ENCODE measurements around the gene RNU5D-1.

GRCh38 chr1:44780583-44781121 lies 49.7 kb upstream of the RNU5D-1 start:
- TF ChIP-seq POLR2A (IDR thresholded peaks at IDR 0.05; ENCODE audit: low read depth, low read length): peak; percentile 58; the same call in 1 of the 2 replicates
- TF ChIP-seq POLR2AphosphoS5 (IDR thresholded peaks at IDR 0.05; ENCODE audit: low read depth, low read length): peak; percentile 48; the same call in 1 of the 2 replicates
- no peak for TF ChIP-seq TAF1 (IDR thresholded peaks at IDR 0.05; ENCODE audit: borderline replicate concordance, low read depth, low read length)
